Germinal center (tissue), 1 donor: Measurements from ENCODE around the gene AGPAT3.

Experiments
- DNase-seq: peaks from one replicate; pipeline ENCODE4 v3.0.0; 2012; ENCODE audit warnings: mixed read lengths, low spot score

AGPAT3 gene

GRCh38 chr21:43906585-43907370 lies 41.8 kb downstream of the AGPAT3 start:
- DNase-seq, result no peak

- DNase-seq, result no peak
Measured at GRCh38 chr21:43907751-43908150, 42.7 kb downstream of the AGPAT3 start.

GRCh38 chr21:43908167-43908566 lies 43.1 kb downstream of the AGPAT3 start:
- DNase-seq, result no peak

- no peak for DNase-seq
Measured at GRCh38 chr21:43909741-43910400, 44.8 kb downstream of the AGPAT3 start.

GRCh38 chr21:43910460-43910859 lies 45.4 kb downstream of the AGPAT3 start:
- no peak for DNase-seq

- DNase-seq, result no peak
Measured at GRCh38 chr21:43911015-43911934, 46.3 kb downstream of the AGPAT3 start.

GRCh38 chr21:43911935-43912487 lies 47.0 kb downstream of the AGPAT3 start:
- no peak for DNase-seq

- no peak for DNase-seq
Measured at GRCh38 chr21:43912500-43912899, 47.5 kb downstream of the AGPAT3 start.

- no peak for DNase-seq
Measured at GRCh38 chr21:43912910-43913309, 47.9 kb downstream of the AGPAT3 start.

GRCh38 chr21:43913928-43914327 lies 48.9 kb downstream of the AGPAT3 start:
- DNase-seq, result no peak

- no peak for DNase-seq
Measured at GRCh38 chr21:43916076-43916475, 51.1 kb downstream of the AGPAT3 start.

- DNase-seq, result peak; percentile 74
Measured at GRCh38 chr21:43916691-43917514, 51.9 kb downstream of the AGPAT3 start.

- DNase-seq, result no peak
Measured at GRCh38 chr21:43917515-43918384, 52.7 kb downstream of the AGPAT3 start.

- no peak for DNase-seq
Measured at GRCh38 chr21:43918385-43918947, 53.4 kb downstream of the AGPAT3 start.

- no peak for DNase-seq
Measured at GRCh38 chr21:43919283-43919682, 54.3 kb downstream of the AGPAT3 start.

- no peak for DNase-seq
Measured at GRCh38 chr21:43919871-43920801, 55.1 kb downstream of the AGPAT3 start.

- DNase-seq, result no peak
Measured at GRCh38 chr21:43921571-43921978, 56.6 kb downstream of the AGPAT3 start.

GRCh38 chr21:43921979-43922945 lies 57.2 kb downstream of the AGPAT3 start:
- peak; percentile 21 for DNase-seq
